ENCODE data around the gene CACYBP.

- no peak for TF ChIP-seq POLR2A (IDR thresholded peaks at IDR 0.05)
- no peak for TF ChIP-seq CTCF (IDR thresholded peaks at IDR 0.05)
These were observed 11.2 kb upstream of the CACYBP start for GRCh38 chr1:174988539-174988938.
